Muscle layer of colon (tissue), 2 donors: Measurements from ENCODE around the gene ITPR3.
"Not testable (repeated sequence)": the region's sequence is repeated elsewhere in the genome, so short reads cannot be mapped to it uniquely, and the experiment has no call there.

Experiments
- H3K27ac ChIP-seq: one replicate; pipeline ENCODE4 v1.7.0; 2013; ENCODE audit warnings: low read depth, mild to moderate bottlenecking, low read length, moderate library complexity
- H3K27me3 ChIP-seq, 2 donors: one replicate each; pipeline ENCODE4 v1.7.0; 2013; ENCODE audit warnings: low read length in 2 of 2, mild to moderate bottlenecking in 2 of 2; ENCODE audit not compliant: insufficient read depth in 2 of 2, control insufficient read depth in 1 of 2
- H3K36me3 ChIP-seq: one replicate; pipeline ENCODE4 v1.7.0; 2013; ENCODE audit warnings: mild to moderate bottlenecking, low read length; ENCODE audit not compliant: insufficient read depth
- H3K4me1 ChIP-seq: one replicate; pipeline ENCODE4 v1.7.0; 2013; ENCODE audit warnings: mild to moderate bottlenecking, low read length; ENCODE audit not compliant: insufficient read depth
- H3K4me3 ChIP-seq, 2 donors: one replicate each; pipeline ENCODE4 v1.7.0; 2013; ENCODE audit warnings: low read length in 2 of 2, low read depth in 1 of 2, mild to moderate bottlenecking in 1 of 2, moderate library complexity in 1 of 2
- H3K9ac ChIP-seq: one replicate; pipeline ENCODE4 v1.7.0; 2013; ENCODE audit warnings: low read length
- H3K9me3 ChIP-seq: one replicate; pipeline ENCODE4 v1.7.0; 2013; ENCODE audit warnings: mild to moderate bottlenecking, low read length
- donor health status: abdominal sarcoma.
- donor health status: Adenocarcinoma of cecum.

Gene ITPR3

GRCh38 chr6:33592280-33592594, 28.9 kb upstream of the ITPR3 start:
- Histone ChIP-seq H3K27ac (no peak overlapping the region), H3K9ac (no peak overlapping the region), H3K36me3 (no peaks in the 10 kb centered on the region), H3K27me3 (peaks cover 0 to 8% of the 10 kb centered on the region in 2 donors), H3K4me1 (peaks cover 12% of the 10 kb centered on the region), H3K9me3 (no peaks in the 10 kb centered on the region), H3K4me3 (no peak overlapping the region)

DNA sequence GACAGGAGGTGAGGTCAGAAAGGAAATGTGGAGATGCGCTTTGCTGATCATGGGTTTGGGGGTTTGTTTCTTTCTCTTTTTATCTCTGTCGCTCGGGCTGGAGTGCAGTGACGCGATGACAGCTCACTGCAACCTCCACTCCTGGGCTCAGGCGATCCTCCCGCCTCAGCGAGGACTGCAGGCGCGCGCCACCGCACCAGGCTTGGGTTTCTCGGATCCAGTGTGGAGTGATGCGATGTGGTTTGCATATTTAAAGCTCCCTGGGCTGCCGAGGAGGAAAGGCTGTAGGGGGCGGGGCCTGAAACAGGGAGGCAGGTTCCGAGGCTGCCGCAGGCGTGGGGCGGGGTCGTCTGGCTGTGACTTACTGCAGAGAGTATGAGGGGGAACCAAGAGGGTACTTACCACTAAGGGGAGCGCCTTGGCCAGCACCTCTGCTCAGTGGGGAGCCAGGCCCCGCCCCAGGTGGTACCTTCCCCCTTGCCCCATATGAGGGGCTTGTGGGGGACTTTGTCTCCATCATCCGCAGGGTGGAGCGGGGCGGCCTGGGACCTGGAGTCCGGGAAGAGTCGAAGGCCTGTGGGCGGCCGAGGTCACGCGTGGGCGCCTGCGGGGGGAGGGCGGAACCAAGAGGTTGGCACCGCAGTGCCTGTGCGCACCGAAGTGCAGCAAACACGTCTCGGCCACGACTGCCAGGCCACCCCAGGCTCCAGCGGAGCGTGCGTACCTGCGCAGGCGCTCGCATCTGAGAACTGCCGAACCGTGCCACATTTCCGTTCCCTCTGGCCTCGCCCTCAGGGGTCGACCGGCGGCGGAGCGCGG, 28.3 kb upstream of the ITPR3 start:
- H3K9ac ChIP-seq = no peak overlapping the region

DNA sequence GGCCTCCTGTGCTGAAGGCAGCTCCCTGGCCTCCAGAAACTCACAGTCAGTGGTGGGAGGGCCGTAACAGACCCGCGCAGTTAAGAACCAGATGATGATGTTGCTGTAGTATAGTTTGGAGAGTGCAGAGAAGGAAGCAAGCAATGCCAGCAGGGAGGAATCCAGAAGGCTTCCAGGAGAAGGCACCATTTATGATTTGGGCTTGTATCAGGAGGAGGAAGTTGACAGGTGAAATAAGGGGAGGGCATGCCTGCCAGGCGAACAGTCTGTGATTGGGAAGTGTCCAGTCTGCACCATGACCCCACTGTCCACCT, 27.8 kb upstream of the ITPR3 start:
- Histone ChIP-seq H3K4me3 (no peak overlapping the region), H3K27ac (no peak overlapping the region), H3K9me3 (no peaks in the 10 kb centered on the region), H3K27me3 (peaks cover 0 to 8% of the 10 kb centered on the region in 2 donors), H3K9ac (no peak overlapping the region), H3K4me1 (peaks cover 12% of the 10 kb centered on the region), H3K36me3 (no peaks in the 10 kb centered on the region)

More for the DNA sequence above, 28.3 kb upstream of the ITPR3 start:
- Histone ChIP-seq H3K4me3 (no peak overlapping the region), H3K9me3 (no peaks in the 10 kb centered on the region), H3K27ac (no peak overlapping the region), H3K4me1 (peaks cover 12% of the 10 kb centered on the region), H3K36me3 (no peaks in the 10 kb centered on the region), H3K27me3 (peaks cover 0 to 8% of the 10 kb centered on the region in 2 donors)

DNA sequence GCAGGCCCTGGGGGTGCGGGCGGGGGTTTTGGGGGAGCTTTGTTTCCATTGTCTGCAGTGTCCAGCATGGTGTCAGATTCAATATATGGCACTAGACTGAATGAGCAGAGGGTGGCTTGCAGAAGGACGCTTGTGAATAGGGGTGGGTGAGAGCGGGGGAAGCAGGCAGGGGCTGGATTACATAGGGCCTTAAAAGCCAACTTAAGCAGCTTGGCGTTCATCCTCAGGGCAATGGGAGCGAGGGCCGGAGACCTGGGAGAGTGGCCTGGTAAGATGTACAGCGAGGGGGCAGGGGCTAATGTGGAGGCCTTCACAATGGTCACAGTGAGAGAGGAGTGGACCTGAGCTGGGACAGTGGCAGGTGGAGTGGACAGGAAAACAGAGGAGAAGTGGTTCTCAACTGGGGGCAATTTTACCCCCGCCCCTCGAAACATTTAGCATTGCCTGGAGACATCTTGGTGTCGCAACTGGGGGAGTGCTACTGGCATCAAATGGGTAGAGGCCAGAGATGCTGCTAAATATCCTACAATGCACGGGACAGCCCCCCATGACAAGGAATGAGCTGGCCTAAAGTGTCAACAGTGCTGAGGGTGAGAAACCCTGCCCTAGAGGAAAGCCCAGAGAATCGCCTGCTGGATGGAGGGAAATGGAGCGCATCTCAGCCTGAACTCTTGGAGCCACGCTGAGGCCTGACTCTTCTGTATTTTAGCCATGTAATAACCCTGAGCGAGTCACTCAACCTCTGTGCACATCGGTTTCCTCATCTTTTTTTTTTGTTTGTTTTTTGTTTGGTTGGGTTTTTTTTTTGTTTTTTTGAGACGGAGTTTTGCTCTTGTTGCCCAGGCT, 25.9 kb upstream of the ITPR3 start:
- Histone ChIP-seq H3K36me3 (no peaks in the 10 kb centered on the region), H3K27ac (no peak overlapping the region), H3K27me3 (peaks cover 0 to 8% of the 10 kb centered on the region in 2 donors), H3K9ac (no peak overlapping the region), H3K4me3 (no peak overlapping the region), H3K9me3 (no peaks in the 10 kb centered on the region), H3K4me1 (peaks cover 5% of the 10 kb centered on the region)

DNA sequence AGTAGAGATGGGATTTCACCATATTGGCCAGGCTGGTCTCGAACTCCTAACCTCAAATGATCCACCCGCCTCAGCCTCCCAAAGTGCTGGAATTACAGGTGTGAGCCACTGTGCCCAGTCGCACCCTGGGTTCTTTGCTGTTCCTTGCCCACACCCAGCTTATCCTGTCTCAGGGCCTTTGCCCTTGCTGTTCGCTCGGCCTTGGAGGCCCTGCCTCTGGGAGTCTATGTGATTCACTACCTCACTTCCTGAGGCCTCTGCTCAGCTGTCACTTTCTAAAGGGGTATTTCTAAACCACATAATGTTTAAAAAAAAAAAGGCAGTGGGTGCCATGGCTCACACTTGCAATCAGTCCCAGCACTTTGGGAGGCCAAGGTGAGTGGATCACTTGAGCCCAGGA, 24.2 kb upstream of the ITPR3 start:
- H3K4me1 ChIP-seq, H3K27me3 ChIP-seq, H3K27ac ChIP-seq, H3K9ac ChIP-seq, H3K9me3 ChIP-seq, H3K36me3 ChIP-seq, H3K4me3 ChIP-seq: not testable (repeated sequence)

DNA sequence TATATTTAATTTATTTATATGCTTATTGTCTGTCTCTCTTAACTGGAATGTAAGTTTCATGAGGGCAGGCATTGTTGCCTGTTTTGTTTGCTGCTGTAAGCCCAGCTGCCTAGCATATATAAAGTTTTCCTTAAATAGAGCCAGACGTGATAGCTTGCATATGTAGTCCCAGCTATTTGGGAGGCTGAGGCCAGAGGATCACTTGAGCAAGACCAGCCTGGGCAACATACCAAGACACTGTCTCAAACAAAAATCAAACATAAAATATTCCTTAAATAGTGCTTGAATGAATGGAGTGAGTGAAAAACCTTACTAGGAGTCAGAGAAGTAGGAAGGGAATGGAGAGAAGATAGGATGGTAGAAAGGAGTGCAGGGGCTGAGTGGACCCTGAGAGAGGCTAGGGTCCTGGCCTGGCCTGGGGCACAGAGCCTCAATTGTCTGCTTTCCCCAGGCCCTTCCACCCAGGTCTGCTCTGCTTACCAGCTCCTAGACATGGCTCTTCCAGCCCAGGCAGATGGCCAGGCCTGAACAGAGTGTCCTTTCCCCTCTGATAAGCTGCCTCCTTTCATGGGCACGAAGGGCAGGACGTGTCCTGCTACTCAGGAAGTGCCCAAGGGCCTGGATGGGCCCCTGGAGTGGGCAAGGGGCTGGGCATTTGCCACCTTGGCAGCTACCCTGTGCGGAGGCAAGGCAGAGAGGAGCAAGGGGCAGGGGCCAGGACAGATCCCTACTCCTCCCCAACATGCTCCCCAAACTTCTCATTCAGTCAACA, 23.4 kb upstream of the ITPR3 start:
- no peaks in the 10 kb centered on the region for H3K9me3 ChIP-seq
- no peak overlapping the region for H3K9ac ChIP-seq
- no peaks in the 10 kb centered on the region for H3K4me1 ChIP-seq
- no peak overlapping the region for H3K4me3 ChIP-seq
- H3K27ac ChIP-seq = no peak overlapping the region
- H3K27me3 ChIP-seq = peaks cover 0 to 7% of the 10 kb centered on the region in 2 donors
- H3K36me3 ChIP-seq = no peaks in the 10 kb centered on the region

DNA sequence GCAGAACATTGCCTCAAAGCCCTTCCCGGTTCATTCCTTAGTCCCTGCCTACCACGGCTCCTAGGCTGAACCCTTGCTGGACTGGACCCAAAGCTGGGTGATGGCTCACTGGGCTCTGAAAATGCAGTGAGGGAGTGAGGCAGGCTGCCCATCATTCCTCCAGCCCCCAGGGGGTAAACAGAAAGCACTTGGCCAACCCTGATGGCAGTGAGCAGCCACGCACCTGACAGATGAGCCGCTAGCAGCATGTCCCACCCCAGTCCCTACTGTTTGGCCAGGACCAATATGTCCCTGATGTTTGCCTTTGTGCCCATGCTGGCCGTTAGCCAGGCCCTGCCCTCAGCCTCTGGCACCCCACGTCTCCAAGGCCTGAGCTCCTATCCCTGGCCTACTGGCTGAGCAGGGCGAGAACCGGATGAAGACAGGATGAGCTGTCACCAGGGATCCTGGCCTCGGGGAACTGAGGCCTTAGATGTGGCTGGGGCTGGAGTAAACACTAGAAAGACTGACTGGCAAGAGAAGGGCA, 21.6 kb upstream of the ITPR3 start:
- Histone ChIP-seq H3K4me3 (no peak overlapping the region), H3K4me1 (no peaks in the 10 kb centered on the region), H3K9ac (no peak overlapping the region), H3K9me3 (no peaks in the 10 kb centered on the region), H3K27ac (no peak overlapping the region), H3K36me3 (no peaks in the 10 kb centered on the region), H3K27me3 (no peaks in the 10 kb centered on the region)

GRCh38 chr6:33600761-33601160, 20.4 kb upstream of the ITPR3 start:
- no peaks in the 10 kb centered on the region for H3K9me3 ChIP-seq
- H3K4me3 ChIP-seq = no peak overlapping the region
- H3K9ac ChIP-seq = no peak overlapping the region
- H3K27ac ChIP-seq = no peak overlapping the region
- H3K27me3 ChIP-seq = no peaks in the 10 kb centered on the region
- H3K4me1 ChIP-seq = no peaks in the 10 kb centered on the region
- no peaks in the 10 kb centered on the region for H3K36me3 ChIP-seq

DNA sequence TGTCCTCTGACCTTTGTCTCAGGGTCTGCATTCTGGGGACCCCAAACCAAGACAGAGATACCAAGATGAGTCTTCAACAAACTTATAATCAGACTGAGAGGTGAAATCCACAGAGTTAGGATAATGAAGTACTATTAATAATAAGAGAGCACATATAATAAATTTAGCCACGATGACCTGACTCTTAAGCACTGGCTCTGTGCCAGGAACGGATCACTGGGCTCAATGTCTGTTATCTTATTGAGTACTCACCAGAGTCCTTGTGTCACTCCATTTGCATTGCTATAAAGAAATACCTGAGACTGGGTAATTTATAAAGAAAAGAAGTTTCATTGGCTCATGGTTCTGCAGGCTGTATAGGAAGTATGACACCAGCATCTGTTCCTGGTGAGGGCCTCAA, 18.9 kb upstream of the ITPR3 start:
- Histone ChIP-seq H3K4me1 (no peaks in the 10 kb centered on the region), H3K9me3 (no peaks in the 10 kb centered on the region), H3K4me3 (no peak overlapping the region), H3K27ac (no peak overlapping the region), H3K36me3 (no peaks in the 10 kb centered on the region), H3K9ac (no peak overlapping the region), H3K27me3 (no peaks in the 10 kb centered on the region)

DNA sequence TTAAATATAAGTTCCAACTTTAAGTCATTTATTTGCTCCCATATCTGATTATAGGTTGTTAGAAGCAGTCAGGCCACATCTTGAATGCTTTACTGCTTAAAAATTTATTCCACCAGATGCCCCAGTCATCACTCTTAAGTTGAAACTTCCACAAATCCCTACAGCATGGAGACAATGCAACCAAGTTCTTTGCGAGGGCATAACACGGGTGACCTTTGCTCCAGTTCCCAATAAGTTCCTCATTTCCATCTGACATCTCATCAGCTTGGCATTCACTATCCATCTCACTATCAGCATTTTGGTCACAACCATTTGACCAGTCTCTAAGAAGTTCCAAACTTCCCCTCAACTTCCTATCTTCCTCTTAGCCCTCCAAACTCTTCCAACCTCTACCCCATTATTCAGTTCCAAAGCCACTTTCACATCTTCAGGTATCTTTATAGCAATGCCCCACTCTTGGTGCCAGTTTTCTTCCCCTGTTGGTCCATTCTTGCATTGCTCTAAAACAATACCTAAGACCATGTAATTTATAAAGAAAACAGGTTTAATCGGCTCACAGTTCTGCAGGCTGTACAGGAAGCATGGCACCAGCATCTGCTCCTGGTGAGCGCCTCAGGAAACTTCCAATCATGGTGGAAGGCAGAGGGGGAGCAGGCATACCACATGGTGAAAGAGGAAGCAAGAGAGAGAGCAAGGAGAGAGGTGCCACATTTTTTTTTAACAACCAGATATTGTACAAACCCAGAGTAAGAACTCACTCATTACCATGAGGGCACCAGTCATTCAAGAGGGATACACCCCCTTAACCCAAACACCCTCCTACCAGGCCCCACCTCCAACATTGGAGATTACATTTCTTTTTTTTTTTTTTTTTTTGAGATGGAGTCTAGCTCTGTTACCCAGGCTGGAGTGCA, 15.9 kb upstream of the ITPR3 start:
- H3K4me1 ChIP-seq = peaks cover 8% of the 10 kb centered on the region
- H3K9me3 ChIP-seq = no peaks in the 10 kb centered on the region
- no peak overlapping the region for H3K4me3 ChIP-seq
- H3K27me3 ChIP-seq = no peaks in the 10 kb centered on the region
- no peak overlapping the region for H3K27ac ChIP-seq
- no peak overlapping the region for H3K9ac ChIP-seq
- no peaks in the 10 kb centered on the region for H3K36me3 ChIP-seq
